Upper lobe of left lung (tissue), 6 donors: Measurements from ENCODE around the gene PCBP4. TPM values are rescaled to one million over a fixed set of nuclear protein-coding genes. Genes with fewer than 3 reads are reported as not detected.
A peak's percentile ranks its signal among the peaks of the same experiment; 100 is the strongest.

Experiments
- ATAC-seq, 2 donors: fragments of 200-7000 bp; cut with Tn5 transposase; one replicate each; pipeline ENCODE4 v1.9.1; 2022; ENCODE audit warnings: mild to moderate bottlenecking in 2 of 2, moderate library complexity in 2 of 2; ENCODE audit not compliant: low FRiP score in 2 of 2
- DNase-seq, 2 donors: peaks; one replicate each; pipeline ENCODE4 v3.0.0-alpha.2; 2019 to 2020
- H3K27ac ChIP-seq, 4 donors: fragments of 200-600 bp; sonication (generic); one replicate each; pipeline ENCODE4 v1.5.1; 2016 to 2019
- H3K27me3 ChIP-seq, 4 donors: fragments of 200-600 bp; sonication (generic); one replicate each; pipeline ENCODE4 v1.5.1; 2017 to 2019
- H3K36me3 ChIP-seq, 4 donors: fragments of 200-600 bp; sonication (generic); one replicate each; pipeline ENCODE4 v1.5.1; 2016 to 2019
- H3K4me1 ChIP-seq, 4 donors: fragments of 200-600 bp; sonication (generic); one replicate each; pipeline ENCODE4 v1.5.1; 2018 to 2019
- H3K4me3 ChIP-seq, 4 donors: fragments of 200-600 bp; sonication (generic); one replicate each; pipeline ENCODE4 v1.5.1; 2017 to 2019; ENCODE audit warnings: mild to moderate bottlenecking in 2 of 4, moderate library complexity in 1 of 4
- H3K9me3 ChIP-seq, 4 donors: fragments of 200-600 bp; sonication (generic); one replicate each; pipeline ENCODE4 v1.5.1; 2018 to 2019
- EP300 ChIP-seq, 4 donors: sonication (generic); formaldehyde crosslinking; IDR thresholded peaks; one replicate each; pipeline ENCODE4 v1.5.1; 2017; ENCODE audit warnings: antibody characterized with exemption in 4 of 4, control low read depth in 2 of 4
- POLR2A ChIP-seq, 4 donors: fragments of 450-650 bp; IDR thresholded peaks; one replicate each; pipeline ENCODE4 v1.5.1; 2016 to 2017; ENCODE audit warnings: antibody characterized with exemption in 4 of 4, mild to moderate bottlenecking in 2 of 4
- POLR2AphosphoS5 ChIP-seq, 2 donors: sonication (generic); formaldehyde crosslinking; IDR thresholded peaks; one replicate each; pipeline ENCODE4 v1.5.1; 2017; ENCODE audit warnings: antibody characterized with exemption in 2 of 2
- WGBS, 2 donors: methylation state at CpG; one replicate each; pipeline ENCODE4 v1.1.5; 2017 to 2018; 5-methylcytosine and 5-hydroxymethylcytosine counted together
- total RNA-seq, 6 donors: library from RNA; depleted of rRNA in 4 of 6; stranded (reverse); fragments of >200 nt in 4 of 6; gene quantifications; one replicate each; pipeline versions ENCODE4 v1.1.0 to v1.2.1, GENCODE V29; 2016 to 2021
- TF ChIP-seq, protein P1 (sequence below), 6 experiments: fragments of 450-650 bp in 4 of 6; fragments of 200-600 bp in 2 of 6; sonication (generic) in 2 of 6; IDR thresholded peaks; one replicate each; pipeline ENCODE4 v1.5.1; 2016 to 2019; ENCODE audit warnings: antibody characterized with exemption in 6 of 6
- donor health status: DM: no; HTN: no; CAD: no; lungs with moderate emphysema.
- donor health status: DM: no; HTN: yes; CAD: no; lungs with severe emphysema.

PCBP4 gene
- total RNA-seq, result 10 to 100 TPM; 22.7 to 53.4 (median 37.7) TPM

DNA sequence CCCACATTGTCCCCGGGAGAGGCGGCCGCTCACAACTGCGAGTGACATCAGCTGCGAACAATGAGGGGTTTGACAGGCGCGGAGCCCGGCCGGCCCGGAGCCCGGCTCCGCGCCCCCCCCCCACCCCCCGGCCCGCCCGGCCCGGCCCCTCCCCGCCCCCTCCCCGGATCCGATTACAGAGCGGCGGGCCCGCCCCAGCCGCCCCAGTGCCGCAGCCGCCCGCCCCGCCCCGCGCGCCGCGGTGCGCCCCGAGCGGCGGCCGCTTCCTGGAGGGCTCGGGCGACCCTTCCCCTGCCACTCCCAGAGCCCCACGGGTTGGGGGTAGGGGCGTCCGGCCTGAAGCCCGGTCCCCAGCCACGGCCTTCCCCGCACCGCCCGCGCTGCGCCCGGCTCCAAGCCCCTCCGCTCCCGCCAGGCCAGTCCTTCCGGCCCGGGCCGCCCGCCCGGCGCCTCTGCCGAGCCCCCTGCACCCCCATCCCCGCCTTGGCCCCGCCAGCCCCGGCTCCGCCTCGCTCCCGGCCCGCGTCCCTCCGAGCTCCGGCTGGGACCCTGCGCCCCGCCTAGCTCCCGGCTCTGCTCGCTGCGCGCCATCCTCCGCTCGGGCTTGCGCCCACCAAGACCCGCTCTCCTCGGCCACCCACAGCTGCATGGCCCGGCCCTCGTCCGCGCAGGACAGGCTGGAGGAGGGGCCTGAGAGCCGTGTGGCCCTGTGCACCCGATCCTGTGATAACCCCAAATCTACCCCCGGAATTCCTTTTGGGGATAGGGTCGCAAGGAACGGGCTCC lies at the start of gene PCBP4:
TSS of gene PCBP4 (minus strand) at position 71 of the 786 bp plus-strand sequence. CDS start 6,214 bp downstream, outside the sequence.
- ATAC-seq (peak in 1 of 2 donors; percentile 80), DNase-seq (peak; percentile 75 to 91)
- WGBS, 2 donors, result 0% methylated on average over 16 of the region's 90 CpGs; no CpG with 5 or more reads in 1 of the 2 donors
- peak within 1 kb of the TSS; percentile 83 to 92 (median 86) for H3K4me3 ChIP-seq
- H3K4me1 ChIP-seq, result peaks cover 11 to 42% (median 22%) of the 10 kb centered on the region in 4 donors
- TF ChIP-seq POLR2A (IDR thresholded peaks at IDR 0.05) (peak in 2 of 4 donors; percentile 22 to 68), POLR2AphosphoS5 (IDR thresholded peaks at IDR 0.05) (peak in 1 of 2 donors; percentile 54), EP300 (IDR thresholded peaks at IDR 0.05) (no peak)
- TF ChIP-seq, protein P1, sequence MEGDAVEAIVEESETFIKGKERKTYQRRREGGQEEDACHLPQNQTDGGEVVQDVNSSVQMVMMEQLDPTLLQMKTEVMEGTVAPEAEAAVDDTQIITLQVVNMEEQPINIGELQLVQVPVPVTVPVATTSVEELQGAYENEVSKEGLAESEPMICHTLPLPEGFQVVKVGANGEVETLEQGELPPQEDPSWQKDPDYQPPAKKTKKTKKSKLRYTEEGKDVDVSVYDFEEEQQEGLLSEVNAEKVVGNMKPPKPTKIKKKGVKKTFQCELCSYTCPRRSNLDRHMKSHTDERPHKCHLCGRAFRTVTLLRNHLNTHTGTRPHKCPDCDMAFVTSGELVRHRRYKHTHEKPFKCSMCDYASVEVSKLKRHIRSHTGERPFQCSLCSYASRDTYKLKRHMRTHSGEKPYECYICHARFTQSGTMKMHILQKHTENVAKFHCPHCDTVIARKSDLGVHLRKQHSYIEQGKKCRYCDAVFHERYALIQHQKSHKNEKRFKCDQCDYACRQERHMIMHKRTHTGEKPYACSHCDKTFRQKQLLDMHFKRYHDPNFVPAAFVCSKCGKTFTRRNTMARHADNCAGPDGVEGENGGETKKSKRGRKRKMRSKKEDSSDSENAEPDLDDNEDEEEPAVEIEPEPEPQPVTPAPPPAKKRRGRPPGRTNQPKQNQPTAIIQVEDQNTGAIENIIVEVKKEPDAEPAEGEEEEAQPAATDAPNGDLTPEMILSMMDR (IDR thresholded peaks at IDR 0.05), result no peak
- H3K36me3 ChIP-seq, result no peaks in the 10 kb centered on the region
- H3K27ac ChIP-seq, result peak within 1 kb of the TSS; percentile 74 to 95 (median 90)
- H3K9me3 ChIP-seq, result no peaks in the 10 kb centered on the region
- H3K27me3 ChIP-seq, result peaks cover 0 to 4% (median 0%) of the 10 kb centered on the region in 4 donors

DNA sequence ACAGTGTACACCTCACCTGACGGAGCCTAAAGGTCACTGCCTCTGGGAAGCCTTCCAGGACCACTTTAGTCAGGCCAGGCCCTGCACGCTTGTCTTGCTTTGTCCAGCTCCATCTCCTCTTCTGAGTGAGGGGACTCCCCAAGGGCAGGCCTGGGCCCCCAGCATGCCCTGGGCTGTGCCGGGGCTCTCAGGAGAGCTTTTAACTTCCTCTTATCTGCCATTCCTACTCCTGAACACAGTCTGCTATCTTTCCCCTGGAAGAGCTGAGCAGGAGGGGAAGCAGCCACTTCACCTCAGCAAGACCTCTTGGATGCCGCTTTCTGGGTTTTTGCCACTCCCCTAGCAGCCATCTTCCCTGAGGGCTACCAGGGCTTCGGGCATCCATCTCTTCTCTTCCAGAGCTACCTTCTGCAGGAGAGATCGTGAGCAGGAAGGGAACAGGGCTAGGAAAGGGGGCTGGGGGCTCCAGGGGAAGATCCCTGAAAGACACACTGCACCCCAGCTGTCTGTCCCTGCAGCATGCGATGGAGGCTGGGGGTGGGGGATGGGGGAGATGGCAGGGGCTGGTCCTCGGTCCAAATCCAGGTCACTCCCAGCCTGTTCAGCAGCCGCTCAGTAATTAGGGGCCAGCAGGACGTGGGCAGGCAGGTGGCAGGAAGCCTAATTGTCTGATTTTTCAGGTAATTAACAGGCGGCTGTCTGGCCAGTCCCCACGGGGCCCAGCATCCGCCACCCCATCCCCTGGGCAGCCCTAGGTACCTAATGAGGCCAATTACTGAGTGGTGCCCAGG lies 48.4 kb upstream of the PCBP4 start:
- Histone ChIP-seq H3K9me3 (no peaks in the 10 kb centered on the region), H3K4me3 (no peak overlapping the region), H3K27me3 (no peaks in the 10 kb centered on the region), H3K27ac (no peak overlapping the region), H3K36me3 (no peaks in the 10 kb centered on the region), H3K4me1 (peaks cover 8 to 30% (median 13%) of the 10 kb centered on the region in 4 donors)
- TF ChIP-seq POLR2AphosphoS5 (IDR thresholded peaks at IDR 0.05) (no peak), POLR2A (IDR thresholded peaks at IDR 0.05) (no peak), EP300 (IDR thresholded peaks at IDR 0.05) (no peak)
- TF ChIP-seq, protein P1 (IDR thresholded peaks at IDR 0.05), result no peak
- DNase-seq (no peak), ATAC-seq (no peak)
- 85 to 88% methylated on average over 9 to 13 of the region's 13 CpGs for WGBS, 2 donors

DNA sequence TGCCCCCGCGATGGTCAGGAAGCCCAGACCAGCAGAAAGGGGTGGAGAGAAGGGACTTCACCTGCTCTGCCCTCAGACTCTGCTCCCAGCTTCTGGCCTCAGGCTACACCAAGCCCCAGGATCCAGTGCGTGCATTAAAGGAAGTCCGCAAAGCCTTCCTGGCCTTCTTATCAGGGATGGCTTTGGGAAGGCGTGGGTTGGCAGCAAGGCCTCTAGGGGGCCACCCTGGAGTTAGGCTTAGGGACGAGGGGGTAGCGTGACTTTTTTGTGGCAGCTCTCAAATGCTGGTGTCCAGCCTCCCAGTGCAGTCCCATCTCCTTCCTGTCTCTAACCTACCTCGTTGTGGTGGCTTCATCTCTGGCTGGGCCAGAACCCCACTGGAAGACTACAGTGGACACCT lies 47.4 kb upstream of the PCBP4 start:
- no peak overlapping the region for H3K27ac ChIP-seq
- H3K4me3 ChIP-seq, result no peak overlapping the region
- H3K4me1 ChIP-seq, result peaks cover 8 to 30% (median 13%) of the 10 kb centered on the region in 4 donors
- 64 to 82% methylated on average over 6 to 8 of the region's 8 CpGs for WGBS, 2 donors
- ATAC-seq (no peak), DNase-seq (no peak)
- no peaks in the 10 kb centered on the region for H3K36me3 ChIP-seq
- no peaks in the 10 kb centered on the region for H3K27me3 ChIP-seq
- TF ChIP-seq POLR2A (IDR thresholded peaks at IDR 0.05), result no peak
- TF ChIP-seq, protein P1 (IDR thresholded peaks at IDR 0.05), result peak in 2 of 6 experiments; percentile 19 to 26
- no peaks in the 10 kb centered on the region for H3K9me3 ChIP-seq

DNA sequence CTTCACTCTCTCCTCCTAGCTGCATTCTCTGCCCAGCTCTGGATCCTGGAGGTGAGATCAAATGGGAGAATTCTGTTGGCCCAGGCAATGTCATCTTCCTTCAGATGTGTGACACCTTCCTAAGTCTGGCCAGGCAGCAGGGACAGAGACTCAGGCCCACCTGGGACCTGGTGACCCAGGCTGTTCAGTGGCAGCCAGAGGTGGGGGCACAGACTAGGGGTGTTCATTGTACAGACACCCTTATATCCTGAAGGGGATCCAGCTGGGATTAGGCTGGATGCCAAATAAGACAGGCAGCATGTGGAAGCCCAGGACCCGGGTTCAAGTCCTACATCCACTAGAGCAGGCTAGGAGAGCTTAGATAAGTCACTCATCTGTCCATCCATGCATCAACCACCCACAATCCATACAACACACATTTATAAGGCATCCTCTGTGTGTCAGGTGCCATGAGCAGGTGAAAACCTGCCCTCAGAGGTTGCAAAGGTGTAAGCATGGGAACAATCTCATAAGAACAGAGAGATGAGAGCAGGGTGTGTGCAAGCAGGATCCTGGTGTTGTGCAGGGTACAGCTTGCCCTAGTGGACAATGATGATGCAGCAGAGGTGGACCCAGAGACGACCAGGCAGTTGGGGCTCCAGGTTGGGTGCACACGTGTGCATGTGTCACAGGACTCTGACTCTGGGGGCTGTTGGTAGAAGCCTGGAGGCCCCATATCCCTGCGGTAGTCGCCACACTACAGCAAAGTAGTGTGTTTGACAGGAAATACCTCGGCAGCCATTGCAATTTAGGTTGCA lies 46.7 kb upstream of the PCBP4 start:
- peaks cover 8 to 30% (median 13%) of the 10 kb centered on the region in 4 donors for H3K4me1 ChIP-seq
- DNase-seq, result no peak
- no peak for TF ChIP-seq EP300 (IDR thresholded peaks at IDR 0.05)
- no peaks in the 10 kb centered on the region for H3K36me3 ChIP-seq
- peak overlapping the region in 3 of 4 donors; percentile 2 to 85 (median 76) for H3K27ac ChIP-seq
- no peak overlapping the region for H3K4me3 ChIP-seq
- no peak for ATAC-seq
- 67 to 80% methylated on average over 3 to 6 of the region's 6 CpGs for WGBS, 2 donors
- no peaks in the 10 kb centered on the region for H3K9me3 ChIP-seq
- no peaks in the 10 kb centered on the region for H3K27me3 ChIP-seq
